H9 (cell line): ENCODE measurements around the gene MLLT3. TPM values are rescaled to one million over a fixed set of nuclear protein-coding genes. Genes with fewer than 3 reads are reported as not detected.

Source experiments
- DNase-seq: peaks from one replicate; pipeline ENCODE4 v3.0.0-alpha.2; 2017
- H2AFZ ChIP-seq: one replicate; pipeline ENCODE4 v1.6.1; 2013; ENCODE audit warnings: mild to moderate bottlenecking, low read length, control low read depth, moderate library complexity
- H2AK5ac ChIP-seq: 2 replicates; pipeline ENCODE4 v1.6.1; 2013; ENCODE audit warnings: low read length, control low read depth, mixed read lengths; ENCODE audit not compliant: insufficient read length
- H2BK120ac ChIP-seq: one replicate; pipeline ENCODE4 v1.6.1; 2013; ENCODE audit warnings: low read depth, mild to moderate bottlenecking, low read length, control low read depth, inconsistent platforms; ENCODE audit not compliant: poor library complexity, severe bottlenecking
- H2BK12ac ChIP-seq: 2 replicates; pipeline ENCODE4 v1.6.1; 2013; ENCODE audit warnings: low read length, control low read depth, mixed read lengths, low read depth; ENCODE audit not compliant: insufficient read length
- H2BK15ac ChIP-seq: 2 replicates; pipeline ENCODE4 v1.6.1; 2013; ENCODE audit warnings: low read depth, low read length, control low read depth
- H2BK20ac ChIP-seq: one replicate; pipeline ENCODE4 v1.6.1; 2013; ENCODE audit warnings: low read depth, mild to moderate bottlenecking, low read length, control low read depth, inconsistent platforms; ENCODE audit not compliant: poor library complexity, severe bottlenecking
- H2BK5ac ChIP-seq: 2 replicates; pipeline ENCODE4 v1.6.1; 2013; ENCODE audit warnings: low read length, control low read depth, mixed read lengths; ENCODE audit not compliant: insufficient read length
- H3K14ac ChIP-seq: 2 replicates; pipeline ENCODE4 v1.6.1; 2013; ENCODE audit warnings: low read length, control low read depth; ENCODE audit not compliant: insufficient read depth
- H3K18ac ChIP-seq: 2 replicates; pipeline ENCODE4 v1.6.1; 2013; ENCODE audit warnings: low read depth, mild to moderate bottlenecking, mixed read lengths, low read length, control low read depth; ENCODE audit not compliant: insufficient read length
- H3K23ac ChIP-seq: 2 replicates; pipeline ENCODE4 v1.6.1; 2013; ENCODE audit warnings: low read length, control low read depth, mixed read lengths, low read depth; ENCODE audit not compliant: insufficient read length
- H3K23me2 ChIP-seq: 2 replicates; pipeline ENCODE4 v1.6.1; 2013; ENCODE audit warnings: low read depth, mild to moderate bottlenecking, mixed read lengths, low read length, control low read depth; ENCODE audit not compliant: insufficient read length, poor library complexity, severe bottlenecking
- H3K27ac ChIP-seq: 2 replicates; pipeline ENCODE4 v1.5.1; 2013; ENCODE audit warnings: low read length, control low read depth, mixed read lengths, low read depth; ENCODE audit not compliant: insufficient read length
- H3K27me3 ChIP-seq: 2 replicates; pipeline ENCODE4 v1.6.1; 2013; ENCODE audit warnings: low read length, control low read depth, inconsistent platforms; ENCODE audit not compliant: insufficient read depth
- H3K4ac ChIP-seq: 2 replicates; pipeline ENCODE4 v1.6.1; 2013; ENCODE audit warnings: low read depth, mild to moderate bottlenecking, control low read depth, inconsistent platforms, low read length, moderate library complexity
- H3K4me1 ChIP-seq: 2 replicates; pipeline ENCODE4 v1.6.1; 2013; ENCODE audit warnings: low read length, control low read depth, inconsistent platforms; ENCODE audit not compliant: insufficient read depth
- H3K4me2 ChIP-seq: 2 replicates; pipeline ENCODE4 v1.6.1; 2013; ENCODE audit warnings: low read length, control low read depth, mixed read lengths; ENCODE audit not compliant: insufficient read length, insufficient read depth
- H3K56ac ChIP-seq: 2 replicates; pipeline ENCODE4 v1.6.1; 2013; ENCODE audit warnings: low read depth, mild to moderate bottlenecking, mixed read lengths, low read length, control low read depth; ENCODE audit not compliant: insufficient read length
- H3K79me1 ChIP-seq: 2 replicates; pipeline ENCODE4 v1.6.1; 2013; ENCODE audit warnings: low read depth, mild to moderate bottlenecking, moderate library complexity, low read length, control low read depth, inconsistent platforms; ENCODE audit not compliant: insufficient read depth, poor library complexity, severe bottlenecking
- H3K79me2 ChIP-seq: 2 replicates; pipeline ENCODE4 v1.6.1; 2013; ENCODE audit warnings: low read length, control low read depth, inconsistent platforms; ENCODE audit not compliant: insufficient read depth
- H3K9ac ChIP-seq: 2 replicates; pipeline ENCODE4 v1.6.1; 2013; ENCODE audit warnings: low read length, control low read depth, mixed read lengths; ENCODE audit not compliant: insufficient read length; ENCODE audit errors: extremely low read depth
- H3K9me3 ChIP-seq: one replicate; pipeline ENCODE4 v1.6.1; 2013; ENCODE audit warnings: low read depth, low read length, inconsistent platforms; ENCODE audit not compliant: control insufficient read depth
- H3T11ph ChIP-seq: one replicate; pipeline ENCODE4 v1.6.1; 2013; ENCODE audit warnings: mild to moderate bottlenecking, low read length, control low read depth, inconsistent platforms
- H4K20me1 ChIP-seq: one replicate; pipeline ENCODE4 v1.6.1; 2013; ENCODE audit not compliant: control insufficient read depth, insufficient read length, insufficient read depth
- H4K5ac ChIP-seq: 2 replicates; pipeline ENCODE4 v1.6.1; 2013; ENCODE audit warnings: low read depth, mild to moderate bottlenecking, mixed read lengths, low read length, control low read depth; ENCODE audit not compliant: insufficient read length
- H4K8ac ChIP-seq: replicated peaks from 2 replicates; pipeline ENCODE4 v1.6.1; 2013; ENCODE audit warnings: low read length, control low read depth, mixed read lengths, low read depth; ENCODE audit not compliant: insufficient read length
- H4K91ac ChIP-seq: 2 replicates; pipeline ENCODE4 v1.6.1; 2013; ENCODE audit warnings: low read depth, mild to moderate bottlenecking, moderate library complexity, mixed read lengths, low read length, control low read depth; ENCODE audit not compliant: insufficient read length
- H3K27ac Mint-ChIP-seq, 3 experiments: 2 replicates in 2 of 3; 3 replicates in 1 of 3; pipeline ENCODE4 v1.8.0; 2020 to 2021; ENCODE audit warnings: mixed read lengths in 3 of 3, mild to moderate bottlenecking in 1 of 3, moderate library complexity in 1 of 3
- H3K27me3 Mint-ChIP-seq: 2 replicates; pipeline ENCODE4 v1.8.0; 2021; ENCODE audit warnings: low read depth, mild to moderate bottlenecking, moderate library complexity, mixed read lengths
- H3K36me3 Mint-ChIP-seq, 3 experiments: 2 replicates in 2 of 3; 3 replicates in 1 of 3; pipeline ENCODE4 v1.8.0; 2020 to 2021; ENCODE audit warnings: low read depth in 3 of 3, mixed read lengths in 3 of 3; ENCODE audit not compliant: insufficient read depth in 1 of 3
- H3K4me1 Mint-ChIP-seq, 2 experiments: 2 replicates each; pipeline ENCODE4 v1.8.0; 2020; ENCODE audit warnings: mixed read lengths in 2 of 2
- H3K4me3 Mint-ChIP-seq, 2 experiments: 2 replicates in 1 of 2; 3 replicates in 1 of 2; pipeline ENCODE4 v1.8.0; 2020 to 2021; ENCODE audit warnings: mild to moderate bottlenecking in 2 of 2, mixed read lengths in 2 of 2, moderate library complexity in 1 of 2
- H3K9me3 Mint-ChIP-seq, 2 experiments: 2 replicates in 1 of 2; 3 replicates in 1 of 2; pipeline ENCODE4 v1.8.0; 2020; ENCODE audit warnings: mild to moderate bottlenecking in 2 of 2, mixed read lengths in 2 of 2, moderate library complexity in 1 of 2
- WGBS: extraction: QIAGEN DNeasy Blood & Tissue Kit; methylation state at CpG from one replicate; pipeline ENCODE4 v1.1.7; 2013; ENCODE audit warnings: missing lambda C conversion rate, low lambda C conversion rate, mixed read lengths; ENCODE audit not compliant: insufficient read length; ENCODE audit errors: extremely low coverage; 5-methylcytosine and 5-hydroxymethylcytosine counted together
- total RNA-seq: library from RNA; stranded (reverse); gene quantifications from 2 replicates; pipeline ENCODE4 v1.2.1, GENCODE V29; 2021
- TF ChIP-seq, protein P1 (sequence below): fragments of 200-600 bp; sonication (generic); conservative IDR thresholded peaks from 3 replicates; pipeline ENCODE4 v1.8.0; 2021; ENCODE audit warnings: antibody characterized with exemption, mild to moderate bottlenecking

Gene MLLT3
- total RNA-seq, 1 experiment from 2014 or later: 3.9 TPM

DNA sequence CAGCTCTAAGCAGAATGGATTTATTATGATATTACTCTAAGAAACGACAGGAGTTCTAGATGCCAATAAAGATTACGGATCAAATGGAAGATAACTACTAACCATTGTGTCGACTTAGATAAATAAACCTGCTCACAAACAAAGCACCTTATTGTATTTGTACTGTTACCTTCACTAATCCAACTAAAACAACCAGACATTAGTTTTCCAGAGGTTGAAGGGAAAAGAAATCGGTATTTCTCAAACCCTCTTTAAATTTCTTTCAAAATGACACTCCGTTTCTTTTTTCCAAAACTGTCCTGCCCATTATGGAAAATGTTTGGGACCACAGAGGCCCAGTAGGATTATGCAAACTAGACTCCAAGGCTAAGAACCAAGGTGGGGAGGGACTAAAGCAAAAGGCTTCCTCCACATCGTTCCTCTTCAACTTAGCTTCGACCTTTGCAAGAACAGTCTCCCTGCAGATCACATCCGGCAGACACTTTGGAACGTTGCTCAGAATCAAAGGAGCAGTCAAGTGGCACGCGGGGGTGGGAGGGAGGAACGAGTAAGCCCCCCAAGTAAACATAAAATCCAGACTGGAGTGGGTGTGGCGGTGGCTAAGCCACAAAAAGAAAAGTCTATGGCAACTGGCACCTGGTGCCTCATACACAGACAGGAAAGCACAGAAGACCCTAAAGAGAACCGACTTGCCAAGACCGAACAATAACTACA is 2.7 kb downstream of the MLLT3 start:
- no peak overlapping the region for H2AK5ac ChIP-seq
- no peaks in the 10 kb centered on the region for H3K9me3 ChIP-seq
- peaks cover 25% of the 10 kb centered on the region for H3K23me2 ChIP-seq
- no peak overlapping the region for H4K5ac ChIP-seq
- no peaks in the 10 kb centered on the region for H3K79me1 ChIP-seq
- H3K4me1 ChIP-seq: peaks cover 3% of the 10 kb centered on the region; the same call in 1 of the 2 replicates
- no peaks in the 10 kb centered on the region for H3K79me2 ChIP-seq
- Mint-ChIP-seq H3K27ac (no peak overlapping the region), H3K9me3 (no peaks in the 10 kb centered on the region), H3K4me3 (peak overlapping the region; percentile 78 to 84), H3K36me3 (no peaks in the 10 kb centered on the region), H3K27me3 (peaks cover 70% of the 10 kb centered on the region), H3K4me1 (peaks cover 24 to 35% of the 10 kb centered on the region in 2 experiments)
- H3K4ac ChIP-seq: no peak overlapping the region
- H2BK120ac ChIP-seq: no peak overlapping the region
- H2BK5ac ChIP-seq: no peak overlapping the region
- H3K27me3 ChIP-seq: peaks cover 31% of the 10 kb centered on the region
- H3K4me2 ChIP-seq: peak overlapping the region; percentile 95
- no peak overlapping the region for H2BK12ac ChIP-seq
- H3K56ac ChIP-seq: no peak overlapping the region
- H3T11ph ChIP-seq: no peak overlapping the region
- no peak overlapping the region for H3K14ac ChIP-seq
- no peak for DNase-seq
- H2AFZ ChIP-seq: no peak overlapping the region
- TF ChIP-seq, protein P1, sequence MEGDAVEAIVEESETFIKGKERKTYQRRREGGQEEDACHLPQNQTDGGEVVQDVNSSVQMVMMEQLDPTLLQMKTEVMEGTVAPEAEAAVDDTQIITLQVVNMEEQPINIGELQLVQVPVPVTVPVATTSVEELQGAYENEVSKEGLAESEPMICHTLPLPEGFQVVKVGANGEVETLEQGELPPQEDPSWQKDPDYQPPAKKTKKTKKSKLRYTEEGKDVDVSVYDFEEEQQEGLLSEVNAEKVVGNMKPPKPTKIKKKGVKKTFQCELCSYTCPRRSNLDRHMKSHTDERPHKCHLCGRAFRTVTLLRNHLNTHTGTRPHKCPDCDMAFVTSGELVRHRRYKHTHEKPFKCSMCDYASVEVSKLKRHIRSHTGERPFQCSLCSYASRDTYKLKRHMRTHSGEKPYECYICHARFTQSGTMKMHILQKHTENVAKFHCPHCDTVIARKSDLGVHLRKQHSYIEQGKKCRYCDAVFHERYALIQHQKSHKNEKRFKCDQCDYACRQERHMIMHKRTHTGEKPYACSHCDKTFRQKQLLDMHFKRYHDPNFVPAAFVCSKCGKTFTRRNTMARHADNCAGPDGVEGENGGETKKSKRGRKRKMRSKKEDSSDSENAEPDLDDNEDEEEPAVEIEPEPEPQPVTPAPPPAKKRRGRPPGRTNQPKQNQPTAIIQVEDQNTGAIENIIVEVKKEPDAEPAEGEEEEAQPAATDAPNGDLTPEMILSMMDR: no peak
- no peaks in the 10 kb centered on the region for H4K20me1 ChIP-seq
- H2BK15ac ChIP-seq: no peak overlapping the region
- H2BK20ac ChIP-seq: no peak overlapping the region
- no peak overlapping the region for H4K8ac ChIP-seq
- no peak overlapping the region for H3K27ac ChIP-seq
- H3K9ac ChIP-seq: no peak overlapping the region
- H3K18ac ChIP-seq: no peak overlapping the region
- WGBS: no CpG with 5 or more reads among the region's 15 CpGs
- H3K23ac ChIP-seq: no peak overlapping the region
- H4K91ac ChIP-seq: no peak overlapping the region
